ENCODE measurements around the gene DAND5.

DNA sequence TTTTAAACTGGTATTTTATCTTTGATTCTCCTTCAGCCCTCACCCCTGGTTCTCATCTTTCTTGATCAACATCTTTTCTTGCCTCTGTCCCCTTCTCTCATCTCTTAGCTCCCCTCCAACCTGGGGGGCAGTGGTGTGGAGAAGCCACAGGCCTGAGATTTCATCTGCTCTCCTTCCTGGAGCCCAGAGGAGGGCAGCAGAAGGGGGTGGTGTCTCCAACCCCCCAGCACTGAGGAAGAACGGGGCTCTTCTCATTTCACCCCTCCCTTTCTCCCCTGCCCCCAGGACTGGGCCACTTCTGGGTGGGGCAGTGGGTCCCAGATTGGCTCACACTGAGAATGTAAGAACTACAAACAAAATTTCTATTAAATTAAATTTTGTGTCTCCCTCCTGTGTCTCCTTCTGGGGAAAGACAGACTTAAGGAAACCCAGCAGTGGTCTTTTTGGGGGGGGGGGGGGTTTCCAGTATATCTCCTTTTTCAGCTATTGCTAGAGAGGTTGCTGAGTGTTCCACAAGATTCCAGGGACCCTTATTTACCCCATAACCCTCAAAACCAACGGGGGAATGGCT is 25.2 kb upstream of the DAND5 start:
- TF ChIP-seq, protein P1, sequence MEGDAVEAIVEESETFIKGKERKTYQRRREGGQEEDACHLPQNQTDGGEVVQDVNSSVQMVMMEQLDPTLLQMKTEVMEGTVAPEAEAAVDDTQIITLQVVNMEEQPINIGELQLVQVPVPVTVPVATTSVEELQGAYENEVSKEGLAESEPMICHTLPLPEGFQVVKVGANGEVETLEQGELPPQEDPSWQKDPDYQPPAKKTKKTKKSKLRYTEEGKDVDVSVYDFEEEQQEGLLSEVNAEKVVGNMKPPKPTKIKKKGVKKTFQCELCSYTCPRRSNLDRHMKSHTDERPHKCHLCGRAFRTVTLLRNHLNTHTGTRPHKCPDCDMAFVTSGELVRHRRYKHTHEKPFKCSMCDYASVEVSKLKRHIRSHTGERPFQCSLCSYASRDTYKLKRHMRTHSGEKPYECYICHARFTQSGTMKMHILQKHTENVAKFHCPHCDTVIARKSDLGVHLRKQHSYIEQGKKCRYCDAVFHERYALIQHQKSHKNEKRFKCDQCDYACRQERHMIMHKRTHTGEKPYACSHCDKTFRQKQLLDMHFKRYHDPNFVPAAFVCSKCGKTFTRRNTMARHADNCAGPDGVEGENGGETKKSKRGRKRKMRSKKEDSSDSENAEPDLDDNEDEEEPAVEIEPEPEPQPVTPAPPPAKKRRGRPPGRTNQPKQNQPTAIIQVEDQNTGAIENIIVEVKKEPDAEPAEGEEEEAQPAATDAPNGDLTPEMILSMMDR (IDR thresholded peaks at IDR 0.05): no peak
- TF ChIP-seq EZH2 (IDR thresholded peaks at IDR 0.05; ENCODE audit: borderline replicate concordance, insufficient read depth, low read depth, low read length, poor library complexity, severe bottlenecking): no peak

Measured in B cell (primary cell).